Stimulated activated naive CD4-positive, alpha-beta T cell (primary cell): ENCODE measurements around the gene COX7B.
"Not testable (repeated sequence)": the region's sequence is repeated elsewhere in the genome, so short reads cannot be mapped to it uniquely, and the experiment has no call there.

ENCODE experiments used
- DNase-seq, 6 experiments: peaks; one replicate each; lab custom pipeline; 2025; lab: John Stamatoyannopoulos, UW

Gene COX7B

GRCh38 chrX:77899081-77899828, at the start of gene COX7B:
Gene COX7B, plus strand, starts transcription at chrX:77899468. Its CDS starts 86 bp downstream, at chrX:77899554.
- DNase-seq = peak; percentile 11 to 89 (median 73)

GRCh38 chrX:77875372-77875771, 23.9 kb upstream of the COX7B start:
- no peak for DNase-seq

- DNase-seq = not testable (repeated sequence)
These were observed 17.9 kb upstream of the COX7B start for GRCh38 chrX:77881418-77881817.

- no peak for DNase-seq
These were observed 6.4 kb upstream of the COX7B start for GRCh38 chrX:77892887-77893286.

GRCh38 chrX:77893713-77894112, 5.6 kb upstream of the COX7B start:
- DNase-seq = no peak

GRCh38 chrX:77894921-77895886, 4.1 kb upstream of the COX7B start, which contains the start of gene MAGT1:
Gene MAGT1, minus strand, starts transcription at chrX:77895435. Its CDS starts 25 bp downstream, at chrX:77895410.
- DNase-seq = peak; percentile 74 to 93 (median 90)

GRCh38 chrX:77900688-77901087, 1.4 kb downstream of the COX7B start:
- DNase-seq = no peak

GRCh38 chrX:77901506-77901905, 2.2 kb downstream of the COX7B start:
- DNase-seq = no peak

- DNase-seq = peak; percentile 76 to 92 (median 88)
These were observed 11.0 kb downstream of the COX7B start, which contains the start of gene ATP7A for GRCh38 chrX:77910108-77910840. Gene ATP7A, plus strand, starts transcription at chrX:77910693. Its CDS starts 60,949 bp downstream, at chrX:77971642.

- peak in 2 of 6 experiments; percentile 0 to 6 for DNase-seq
These were observed 18.1 kb downstream of the COX7B start for GRCh38 chrX:77917294-77917933.

GRCh38 chrX:77918568-77918967, 19.3 kb downstream of the COX7B start:
- DNase-seq = no peak

- DNase-seq = not testable (repeated sequence)
These were observed 20.1 kb downstream of the COX7B start for GRCh38 chrX:77919370-77919769.

GRCh38 chrX:77922787-77923186, 23.5 kb downstream of the COX7B start:
- DNase-seq = no peak

GRCh38 chrX:77924320-77924859, 25.1 kb downstream of the COX7B start:
- DNase-seq = no peak

GRCh38 chrX:77925764-77926163, 26.5 kb downstream of the COX7B start:
- no peak for DNase-seq

GRCh38 chrX:77930581-77930980, 31.3 kb downstream of the COX7B start:
- DNase-seq = no peak

- no peak for DNase-seq
These were observed 36.6 kb downstream of the COX7B start for GRCh38 chrX:77935886-77936285.

- DNase-seq = no peak
These were observed 37.0 kb downstream of the COX7B start for GRCh38 chrX:77936299-77936698.

- DNase-seq = no peak
These were observed 38.0 kb downstream of the COX7B start for GRCh38 chrX:77937291-77937690.

GRCh38 chrX:77938083-77938680, 38.9 kb downstream of the COX7B start:
- DNase-seq = no peak

GRCh38 chrX:77945031-77945430, 45.8 kb downstream of the COX7B start:
- not testable (repeated sequence) for DNase-seq
